SKM-1 (cell line): ENCODE data around the gene MAFB.

Experiments
- DNase-seq: peaks from one replicate; lab custom pipeline; 2025; ENCODE audit not compliant: unreplicated experiment; lab: John Stamatoyannopoulos, UW

The MAFB gene

GRCh38 chr20:40663304-40663790 lies 25.7 kb downstream of the MAFB start:
- DNase-seq, result no peak

- DNase-seq, result no peak
These were observed 29.5 kb downstream of the MAFB start for GRCh38 chr20:40659567-40659966.

GRCh38 chr20:40658509-40658908 lies 30.5 kb downstream of the MAFB start:
- no peak for DNase-seq

- DNase-seq, result no peak
These were observed 31.5 kb downstream of the MAFB start for GRCh38 chr20:40657526-40657925.

- DNase-seq, result no peak
These were observed 33.6 kb downstream of the MAFB start for GRCh38 chr20:40655451-40655850.

- DNase-seq, result no peak
These were observed 34.2 kb downstream of the MAFB start for GRCh38 chr20:40654876-40655275.

GRCh38 chr20:40652441-40652987 lies 36.5 kb downstream of the MAFB start:
- no peak for DNase-seq

GRCh38 chr20:40651151-40651550 lies 37.9 kb downstream of the MAFB start:
- no peak for DNase-seq

GRCh38 chr20:40650707-40651106 lies 38.3 kb downstream of the MAFB start:
- DNase-seq, result no peak

GRCh38 chr20:40648210-40649072 lies 40.6 kb downstream of the MAFB start:
- no peak for DNase-seq

GRCh38 chr20:40646813-40647212 lies 42.2 kb downstream of the MAFB start:
- DNase-seq, result no peak

- no peak for DNase-seq
These were observed 42.7 kb downstream of the MAFB start for GRCh38 chr20:40646361-40646760.

GRCh38 chr20:40644863-40645262 lies 44.2 kb downstream of the MAFB start:
- DNase-seq, result no peak

- DNase-seq, result no peak
These were observed 45.1 kb downstream of the MAFB start for GRCh38 chr20:40643891-40644290.

- DNase-seq, result no peak
These were observed 47.2 kb downstream of the MAFB start for GRCh38 chr20:40641809-40642208.

GRCh38 chr20:40641202-40641601 lies 47.8 kb downstream of the MAFB start:
- peak; percentile 45 for DNase-seq

- DNase-seq, result no peak
These were observed 48.4 kb downstream of the MAFB start for GRCh38 chr20:40640667-40641066.

- DNase-seq, result peak; percentile 16
These were observed 49.2 kb downstream of the MAFB start for GRCh38 chr20:40639676-40640355.

- no peak for DNase-seq
These were observed 49.9 kb downstream of the MAFB start for GRCh38 chr20:40639132-40639531.

- no peak for DNase-seq
These were observed 50.6 kb downstream of the MAFB start for GRCh38 chr20:40638414-40638813.

- no peak for DNase-seq
These were observed 51.9 kb downstream of the MAFB start for GRCh38 chr20:40637176-40637575.

GRCh38 chr20:40636486-40636885 lies 52.5 kb downstream of the MAFB start:
- no peak for DNase-seq
